ENCODE measurements around the gene PHACTR1. TPM values are rescaled to one million over a fixed set of nuclear protein-coding genes. Genes with fewer than 3 reads are reported as not detected.

Gene PHACTR1
- total RNA-seq, 1 donor from 2014 or later: 2.2 TPM

- no peaks in the 10 kb centered on the region for H3K36me3 ChIP-seq (ENCODE audit: control insufficient read depth, insufficient read depth, low read length)
- no peaks in the 10 kb centered on the region for H3K27me3 ChIP-seq (ENCODE audit: control insufficient read depth, insufficient read depth, low read length)
- no peak overlapping the region for H3K4me3 ChIP-seq (ENCODE audit: low read depth, low read length)
- DNase-seq (ENCODE audit: low read depth): no peak
- no peak for TF ChIP-seq CTCF (IDR thresholded peaks at IDR 0.05; ENCODE audit: insufficient read depth, low read length, poor library complexity, severe bottlenecking)
Observed at GRCh38 chr6:13177664-13178063, 461.1 kb downstream of the PHACTR1 start.

GRCh38 chr6:13178107-13178506, 461.5 kb downstream of the PHACTR1 start:
- Histone ChIP-seq H3K27me3 (ENCODE audit: control insufficient read depth, insufficient read depth, low read length) (no peaks in the 10 kb centered on the region), H3K36me3 (ENCODE audit: control insufficient read depth, insufficient read depth, low read length) (no peaks in the 10 kb centered on the region), H3K4me3 (ENCODE audit: low read depth, low read length) (no peak overlapping the region)
- no peak for DNase-seq (ENCODE audit: low read depth)
- TF ChIP-seq CTCF (IDR thresholded peaks at IDR 0.05; ENCODE audit: insufficient read depth, low read length, poor library complexity, severe bottlenecking): no peak

- Histone ChIP-seq H3K36me3 (ENCODE audit: control insufficient read depth, insufficient read depth, low read length) (no peaks in the 10 kb centered on the region), H3K4me3 (ENCODE audit: low read depth, low read length) (no peak overlapping the region), H3K27me3 (ENCODE audit: control insufficient read depth, insufficient read depth, low read length) (no peaks in the 10 kb centered on the region)
- DNase-seq (ENCODE audit: low read depth): no peak
- TF ChIP-seq CTCF (IDR thresholded peaks at IDR 0.05; ENCODE audit: insufficient read depth, low read length, poor library complexity, severe bottlenecking): no peak
Observed at GRCh38 chr6:13180538-13180937, 464.0 kb downstream of the PHACTR1 start.

GRCh38 chr6:13181393-13181792, 464.8 kb downstream of the PHACTR1 start:
- H3K4me3 ChIP-seq (ENCODE audit: low read depth, low read length): no peak overlapping the region
- no peaks in the 10 kb centered on the region for H3K36me3 ChIP-seq (ENCODE audit: control insufficient read depth, insufficient read depth, low read length)
- no peak for DNase-seq (ENCODE audit: low read depth)
- H3K27me3 ChIP-seq (ENCODE audit: control insufficient read depth, insufficient read depth, low read length): no peaks in the 10 kb centered on the region
- TF ChIP-seq CTCF (IDR thresholded peaks at IDR 0.05; ENCODE audit: insufficient read depth, low read length, poor library complexity, severe bottlenecking): no peak

- no peak for DNase-seq (ENCODE audit: low read depth)
- no peak for TF ChIP-seq CTCF (IDR thresholded peaks at IDR 0.05; ENCODE audit: insufficient read depth, low read length, poor library complexity, severe bottlenecking)
- H3K36me3 ChIP-seq (ENCODE audit: control insufficient read depth, insufficient read depth, low read length): no peaks in the 10 kb centered on the region
- H3K4me3 ChIP-seq (ENCODE audit: low read depth, low read length): no peak overlapping the region
- H3K27me3 ChIP-seq (ENCODE audit: control insufficient read depth, insufficient read depth, low read length): no peaks in the 10 kb centered on the region
Observed at GRCh38 chr6:13183415-13184088, 467.0 kb downstream of the PHACTR1 start.

GRCh38 chr6:13184089-13184468, 467.5 kb downstream of the PHACTR1 start:
- H3K27me3 ChIP-seq (ENCODE audit: control insufficient read depth, insufficient read depth, low read length): no peaks in the 10 kb centered on the region
- no peak for TF ChIP-seq CTCF (IDR thresholded peaks at IDR 0.05; ENCODE audit: insufficient read depth, low read length, poor library complexity, severe bottlenecking)

More at GRCh38 chr6:13184089-13184468, 467.5 kb downstream of the PHACTR1 start:
- no peak overlapping the region for H3K4me3 ChIP-seq (ENCODE audit: low read depth, low read length)
- H3K36me3 ChIP-seq (ENCODE audit: control insufficient read depth, insufficient read depth, low read length): no peaks in the 10 kb centered on the region
- DNase-seq (ENCODE audit: low read depth): no peak
